Parathyroid adenoma (tissue), 2 donors: ENCODE data around the gene ASAP2.

ENCODE experiments used
- H2AFZ ChIP-seq: fragments of 300-600 bp; sonication (generic); one replicate; pipeline ENCODE4 v1.7.0; 2017; ENCODE audit warnings: antibody characterized with exemption, mild to moderate bottlenecking
- H3K27ac ChIP-seq: fragments of 300-600 bp; sonication (generic); one replicate; pipeline ENCODE4 v1.7.0; 2017
- H3K27me3 ChIP-seq: fragments of 300-600 bp; sonication (generic); one replicate; pipeline ENCODE4 v1.7.0; 2017; ENCODE audit warnings: low read length; ENCODE audit not compliant: control insufficient read depth, insufficient read depth
- H3K36me3 ChIP-seq: fragments of 300-600 bp; sonication (generic); one replicate; pipeline ENCODE4 v1.7.0; 2017; ENCODE audit warnings: low read length; ENCODE audit not compliant: control insufficient read depth, insufficient read depth
- H3K4me1 ChIP-seq: fragments of 300-600 bp; sonication (generic); one replicate; pipeline ENCODE4 v1.7.0; 2017; ENCODE audit warnings: control low read depth
- H3K4me2 ChIP-seq: fragments of 300-600 bp; sonication (generic); one replicate; pipeline ENCODE4 v1.7.0; 2017; ENCODE audit warnings: low read length
- H3K4me3 ChIP-seq: fragments of 300-600 bp; sonication (generic); one replicate; pipeline ENCODE4 v1.7.0; 2017; ENCODE audit warnings: low read depth, low read length
- H3K79me2 ChIP-seq: fragments of 300-600 bp; sonication (generic); one replicate; pipeline ENCODE4 v1.7.0; 2017; ENCODE audit warnings: control low read depth
- H3K9ac ChIP-seq: fragments of 300-600 bp; sonication (generic); one replicate; pipeline ENCODE4 v1.7.0; 2017; ENCODE audit warnings: mild to moderate bottlenecking
- H3K9me3 ChIP-seq: fragments of 300-600 bp; sonication (generic); one replicate; pipeline ENCODE4 v1.7.0; 2017; ENCODE audit warnings: low read length; ENCODE audit not compliant: control insufficient read depth
- CTCF ChIP-seq: fragments of 300-600 bp; sonication (generic); IDR thresholded peaks from one replicate; pipeline ENCODE4 v1.7.0; 2017; ENCODE audit warnings: antibody characterized with exemption, mild to moderate bottlenecking
- donor health status: primary hyperparathyroidism.

ASAP2 gene

GRCh38 chr2:9258501-9258900, 51.9 kb downstream of the ASAP2 start:
- no peak overlapping the region for H3K9ac ChIP-seq
- no peak overlapping the region for H3K27ac ChIP-seq
- peaks cover 5% of the 10 kb centered on the region for H3K4me1 ChIP-seq

GRCh38 chr2:9258953-9259399, 52.4 kb downstream of the ASAP2 start:
- H2AFZ ChIP-seq, result no peak overlapping the region
- no peak for TF ChIP-seq CTCF
- H3K27ac ChIP-seq, result peak overlapping the region; percentile 11
- peaks cover 3% of the 10 kb centered on the region for H3K79me2 ChIP-seq
- H3K9me3 ChIP-seq, result no peaks in the 10 kb centered on the region
- no peak overlapping the region for H3K4me2 ChIP-seq
- H3K9ac ChIP-seq, result no peak overlapping the region
- H3K36me3 ChIP-seq, result no peaks in the 10 kb centered on the region
- H3K27me3 ChIP-seq, result no peaks in the 10 kb centered on the region
- no peak overlapping the region for H3K4me3 ChIP-seq
- H3K4me1 ChIP-seq, result peaks cover 5% of the 10 kb centered on the region

More at GRCh38 chr2:9258501-9258900, 51.9 kb downstream of the ASAP2 start:
- Histone ChIP-seq H3K36me3 (no peaks in the 10 kb centered on the region), H2AFZ (no peak overlapping the region), H3K79me2 (peaks cover 3% of the 10 kb centered on the region), H3K9me3 (no peaks in the 10 kb centered on the region), H3K4me2 (no peak overlapping the region), H3K4me3 (no peak overlapping the region), H3K27me3 (no peaks in the 10 kb centered on the region)
- TF ChIP-seq CTCF, result no peak

GRCh38 chr2:9260464-9260918, 53.9 kb downstream of the ASAP2 start:
- H3K79me2 ChIP-seq, result peaks cover 3% of the 10 kb centered on the region
- H2AFZ ChIP-seq, result no peak overlapping the region
- H3K27me3 ChIP-seq, result no peaks in the 10 kb centered on the region
- H3K4me2 ChIP-seq, result no peak overlapping the region
- H3K9me3 ChIP-seq, result no peaks in the 10 kb centered on the region
- H3K4me3 ChIP-seq, result no peak overlapping the region
- no peaks in the 10 kb centered on the region for H3K36me3 ChIP-seq
- peaks cover 5% of the 10 kb centered on the region for H3K4me1 ChIP-seq
- H3K27ac ChIP-seq, result no peak overlapping the region
- no peak overlapping the region for H3K9ac ChIP-seq
- no peak for TF ChIP-seq CTCF

- no peaks in the 10 kb centered on the region for H3K36me3 ChIP-seq
- peaks cover 5% of the 10 kb centered on the region for H3K4me1 ChIP-seq
- no peak overlapping the region for H3K9ac ChIP-seq
- H3K4me3 ChIP-seq, result no peak overlapping the region
- H2AFZ ChIP-seq, result no peak overlapping the region
- TF ChIP-seq CTCF, result no peak
- no peaks in the 10 kb centered on the region for H3K9me3 ChIP-seq
- no peak overlapping the region for H3K4me2 ChIP-seq
- no peaks in the 10 kb centered on the region for H3K27me3 ChIP-seq
- H3K79me2 ChIP-seq, result peaks cover 3% of the 10 kb centered on the region
- H3K27ac ChIP-seq, result peak overlapping the region; percentile 29
Measured at GRCh38 chr2:9261231-9261883, 54.7 kb downstream of the ASAP2 start.

GRCh38 chr2:9262671-9263171, 56.1 kb downstream of the ASAP2 start:
- peak overlapping the region; percentile 9 for H3K27ac ChIP-seq
- peaks cover 5% of the 10 kb centered on the region for H3K4me1 ChIP-seq
- TF ChIP-seq CTCF, result no peak
- H3K36me3 ChIP-seq, result no peaks in the 10 kb centered on the region
- peaks cover 3% of the 10 kb centered on the region for H3K79me2 ChIP-seq
- no peak overlapping the region for H2AFZ ChIP-seq
- H3K4me2 ChIP-seq, result no peak overlapping the region
- H3K4me3 ChIP-seq, result no peak overlapping the region
- no peaks in the 10 kb centered on the region for H3K27me3 ChIP-seq
- H3K9me3 ChIP-seq, result no peaks in the 10 kb centered on the region
- no peak overlapping the region for H3K9ac ChIP-seq
